ENCODE results near the gene CLRN3.

Gene CLRN3

GRCh38 chr10:127855976-127856375, 36.8 kb downstream of the CLRN3 start:
- Histone ChIP-seq H3K4me3 (no peak overlapping the region), H3K4me2 (peak overlapping the region in 7 of 11 experiments; percentile 48 to 84 (median 72); a peak in 9 of 22 replicates), H3K9me3 (replicated peaks in 1 of 11) (0 out of 22 replicates have a peak, but pooled peaks cover 0 to 5% (median 0%) of the 10 kb centered on the region in 11 experiments), H4K20me1 (no peaks in the 10 kb centered on the region), H3K4me1 (peaks cover 20 to 44% (median 33%) of the 10 kb centered on the region in 10 experiments), H3K9ac (0 out of 22 replicates have a peak overlapping the region, but pooled peaks of 1 of the 11 experiments have one; percentile 10), H3K36me3 (no peaks in the 10 kb centered on the region), H3K27me3 (no peaks in the 10 kb centered on the region), H3K27ac (peak overlapping the region in 2 of 11 experiments; percentile 20 to 52; a peak in 2 of 22 replicates)
- TF ChIP-seq Cebpa-rat (IDR thresholded peaks at IDR 0.05) = no peak

- Histone ChIP-seq H3K9ac (0 out of 22 replicates have a peak overlapping the region, but pooled peaks of 1 of the 11 experiments have one; percentile 10), H3K36me3 (no peaks in the 10 kb centered on the region), H3K9me3 (replicated peaks in 1 of 11) (0 out of 22 replicates have a peak, but pooled peaks cover 0 to 5% (median 0%) of the 10 kb centered on the region in 11 experiments), H3K4me3 (no peak overlapping the region), H4K20me1 (no peaks in the 10 kb centered on the region), H3K4me2 (peak overlapping the region; percentile 36 to 85 (median 72); a peak in 21 of 22 replicates), H3K27me3 (no peaks in the 10 kb centered on the region), H3K27ac (peak overlapping the region in 6 of 11 experiments; percentile 12 to 52 (median 20); a peak in 7 of 22 replicates), H3K4me1 (peaks cover 20 to 44% (median 33%) of the 10 kb centered on the region in 10 experiments)
- TF ChIP-seq Cebpa-rat (IDR thresholded peaks at IDR 0.05) = no peak
These were observed 37.2 kb downstream of the CLRN3 start for GRCh38 chr10:127855591-127855881.

GRCh38 chr10:127854769-127855590, 37.8 kb downstream of the CLRN3 start:
- Histone ChIP-seq H3K4me1 (peaks cover 20 to 44% (median 33%) of the 10 kb centered on the region in 10 experiments), H3K4me3 (no peak overlapping the region), H3K4me2 (peak overlapping the region; percentile 36 to 85 (median 72)), H4K20me1 (no peaks in the 10 kb centered on the region), H3K9me3 (replicated peaks in 1 of 11) (0 out of 22 replicates have a peak, but pooled peaks cover 0 to 4% (median 0%) of the 10 kb centered on the region in 11 experiments), H3K9ac (peak overlapping the region in 4 of 11 experiments; percentile 5 to 41 (median 18); a peak in 6 of 22 replicates), H3K27me3 (no peaks in the 10 kb centered on the region), H3K36me3 (no peaks in the 10 kb centered on the region), H3K27ac (peak overlapping the region in 7 of 11 experiments; percentile 16 to 52 (median 24); a peak in 9 of 22 replicates)
- TF ChIP-seq Cebpa-rat (IDR thresholded peaks at IDR 0.05) = no peak

- H3K27me3 ChIP-seq = no peaks in the 10 kb centered on the region
- no peaks in the 10 kb centered on the region for H4K20me1 ChIP-seq
- peak overlapping the region; percentile 36 to 85 (median 72) for H3K4me2 ChIP-seq
- H3K4me3 ChIP-seq = no peak overlapping the region
- H3K9ac ChIP-seq = peak overlapping the region in 4 of 11 experiments; percentile 5 to 41 (median 22); a peak in 2 of 22 replicates
- TF ChIP-seq Cebpa-rat (IDR thresholded peaks at IDR 0.05) = no peak
- no peaks in the 10 kb centered on the region for H3K9me3 ChIP-seq (replicated peaks in 1 of 11)
- peaks cover 20 to 44% (median 33%) of the 10 kb centered on the region in 10 experiments for H3K4me1 ChIP-seq
- H3K27ac ChIP-seq = peak overlapping the region in 5 of 11 experiments; percentile 19 to 52 (median 24); a peak in 7 of 22 replicates
- no peaks in the 10 kb centered on the region for H3K36me3 ChIP-seq
These were observed 38.6 kb downstream of the CLRN3 start for GRCh38 chr10:127853868-127854768.

- H3K4me3 ChIP-seq = no peak overlapping the region
- peaks cover 0 to 5% (median 0%) of the 10 kb centered on the region in 11 experiments; a peak in 7 of 22 replicates for H3K9me3 ChIP-seq (replicated peaks in 1 of 11)
- H3K27ac ChIP-seq = no peak overlapping the region
- H3K9ac ChIP-seq = no peak overlapping the region
- H3K27me3 ChIP-seq = no peaks in the 10 kb centered on the region
- no peaks in the 10 kb centered on the region for H3K36me3 ChIP-seq
- H3K4me2 ChIP-seq = peak overlapping the region in 5 of 11 experiments; percentile 36 to 84 (median 59); a peak in 6 of 22 replicates
- H4K20me1 ChIP-seq = no peaks in the 10 kb centered on the region
- TF ChIP-seq Cebpa-rat (IDR thresholded peaks at IDR 0.05) = no peak
- peaks cover 20 to 44% (median 34%) of the 10 kb centered on the region in 10 experiments for H3K4me1 ChIP-seq
These were observed 40.3 kb downstream of the CLRN3 start for GRCh38 chr10:127852456-127852855.

- no peak overlapping the region for H3K9ac ChIP-seq
- H3K4me1 ChIP-seq = peaks cover 20 to 44% (median 35%) of the 10 kb centered on the region in 10 experiments
- H3K9me3 ChIP-seq (replicated peaks in 1 of 11) = peaks cover 0 to 5% (median 0%) of the 10 kb centered on the region in 11 experiments; a peak in 7 of 22 replicates
- TF ChIP-seq Cebpa-rat (IDR thresholded peaks at IDR 0.05) = no peak
- no peaks in the 10 kb centered on the region for H3K27me3 ChIP-seq
- H3K4me2 ChIP-seq = no peak overlapping the region
- H3K4me3 ChIP-seq = no peak overlapping the region
- no peak overlapping the region for H3K27ac ChIP-seq
- H3K36me3 ChIP-seq = no peaks in the 10 kb centered on the region
- no peaks in the 10 kb centered on the region for H4K20me1 ChIP-seq
These were observed 41.0 kb downstream of the CLRN3 start for GRCh38 chr10:127851661-127852194.

- TF ChIP-seq Cebpa-rat (IDR thresholded peaks at IDR 0.05) = no peak
- Histone ChIP-seq H3K4me3 (no peak overlapping the region), H3K4me2 (no peak overlapping the region), H3K9ac (peak overlapping the region in 1 of 11 experiments; percentile 34; a peak in 1 of 22 replicates), H3K4me1 (peaks cover 20 to 40% (median 33%) of the 10 kb centered on the region in 10 experiments), H3K9me3 (replicated peaks in 1 of 11) (peaks cover 0 to 5% (median 0%) of the 10 kb centered on the region in 11 experiments; a peak in 7 of 22 replicates), H3K27ac (no peak overlapping the region), H3K27me3 (no peaks in the 10 kb centered on the region), H4K20me1 (no peaks in the 10 kb centered on the region), H3K36me3 (no peaks in the 10 kb centered on the region)
These were observed 41.8 kb downstream of the CLRN3 start for GRCh38 chr10:127850944-127851343.

GRCh38 chr10:127849921-127850320, 42.8 kb downstream of the CLRN3 start:
- Histone ChIP-seq H3K36me3 (no peaks in the 10 kb centered on the region), H3K9ac (no peak overlapping the region), H3K27me3 (no peaks in the 10 kb centered on the region), H3K27ac (no peak overlapping the region), H4K20me1 (no peaks in the 10 kb centered on the region), H3K4me3 (no peak overlapping the region), H3K9me3 (replicated peaks in 1 of 11) (peaks cover 0 to 5% (median 0%) of the 10 kb centered on the region in 11 experiments; a peak in 7 of 22 replicates), H3K4me1 (peaks cover 13 to 34% (median 26%) of the 10 kb centered on the region in 10 experiments), H3K4me2 (no peak overlapping the region)
- TF ChIP-seq Cebpa-rat (IDR thresholded peaks at IDR 0.05) = no peak

All from BLaER1 treated with 17β-estradiol and CSF1 and Interleukin-3, amounts not matched to agents 10 nM and 100 nM (cell line).